ENCODE results near the gene CDCP2. TPM values are rescaled to one million over a fixed set of nuclear protein-coding genes. Genes with fewer than 3 reads are reported as not detected.

The CDCP2 gene
- total RNA-seq, 2 experiments from 2014 or later, result not detected

Other genes starting within 250 kb of the CDCP2 start
- 10 to 100 TPM; 53.2 to 59.1 TPM for gene IFT25, start 207.3 kb downstream of the CDCP2 start, total RNA-seq
- gene LRRC42, start 206.7 kb downstream of the CDCP2 start, total RNA-seq, result 10 to 100 TPM; 29.0 to 30.1 TPM
- not detected for gene LDLRAD1, start 134.8 kb downstream of the CDCP2 start, total RNA-seq
- gene TMEM59, start 99.8 kb downstream of the CDCP2 start, total RNA-seq, result 10 to 100 TPM; 89.4 to 97.7 TPM
- 1 to 10 TPM; 7.7 to 8.3 TPM for gene TCEANC2, start 99.4 kb downstream of the CDCP2 start, total RNA-seq
- 10 to 100 TPM in 1 of 2 experiments, 1 to 10 TPM in 1; 9.1 to 10.6 TPM for gene CYB5RL, start 47.0 kb upstream of the CDCP2 start, total RNA-seq
- 100 to 1,000 TPM; 206 to 216 TPM for gene MRPL37, start 47.2 kb upstream of the CDCP2 start, total RNA-seq